Measurements from ENCODE around the gene CIT. TPM values are rescaled to one million over a fixed set of nuclear protein-coding genes. Genes with fewer than 3 reads are reported as not detected.

The CIT gene
- total and polyA plus RNA-seq, 7 donors, result 1.2 to 9.2 (median 5.4) TPM

DNA sequence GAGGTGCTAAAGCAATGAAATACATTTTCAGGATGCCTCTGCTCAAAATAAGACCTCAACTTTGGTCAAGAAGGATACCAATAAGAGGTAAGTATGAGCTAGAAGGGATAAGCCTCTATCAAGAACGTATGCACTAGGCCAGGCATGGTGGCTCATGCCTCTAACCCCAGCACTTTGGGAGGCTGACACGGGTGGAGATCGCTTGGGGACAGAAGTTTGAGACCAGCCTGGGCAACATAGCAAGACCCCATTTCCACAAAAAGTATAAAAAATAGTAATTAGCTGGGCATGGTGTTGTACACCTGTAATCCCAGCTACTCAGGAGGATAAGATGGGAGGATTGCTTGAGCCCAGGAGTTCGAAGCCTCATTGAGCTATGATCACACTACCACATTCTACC, 114.5 kb downstream of the CIT start:
- TF ChIP-seq POLR2AphosphoS5 (IDR thresholded peaks at IDR 0.05) (no peak), POLR2A (IDR thresholded peaks at IDR 0.05) (no peak), EP300 (IDR thresholded peaks at IDR 0.05) (no peak)
- TF ChIP-seq, protein P1, sequence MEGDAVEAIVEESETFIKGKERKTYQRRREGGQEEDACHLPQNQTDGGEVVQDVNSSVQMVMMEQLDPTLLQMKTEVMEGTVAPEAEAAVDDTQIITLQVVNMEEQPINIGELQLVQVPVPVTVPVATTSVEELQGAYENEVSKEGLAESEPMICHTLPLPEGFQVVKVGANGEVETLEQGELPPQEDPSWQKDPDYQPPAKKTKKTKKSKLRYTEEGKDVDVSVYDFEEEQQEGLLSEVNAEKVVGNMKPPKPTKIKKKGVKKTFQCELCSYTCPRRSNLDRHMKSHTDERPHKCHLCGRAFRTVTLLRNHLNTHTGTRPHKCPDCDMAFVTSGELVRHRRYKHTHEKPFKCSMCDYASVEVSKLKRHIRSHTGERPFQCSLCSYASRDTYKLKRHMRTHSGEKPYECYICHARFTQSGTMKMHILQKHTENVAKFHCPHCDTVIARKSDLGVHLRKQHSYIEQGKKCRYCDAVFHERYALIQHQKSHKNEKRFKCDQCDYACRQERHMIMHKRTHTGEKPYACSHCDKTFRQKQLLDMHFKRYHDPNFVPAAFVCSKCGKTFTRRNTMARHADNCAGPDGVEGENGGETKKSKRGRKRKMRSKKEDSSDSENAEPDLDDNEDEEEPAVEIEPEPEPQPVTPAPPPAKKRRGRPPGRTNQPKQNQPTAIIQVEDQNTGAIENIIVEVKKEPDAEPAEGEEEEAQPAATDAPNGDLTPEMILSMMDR (IDR thresholded peaks at IDR 0.05), result no peak
- Histone ChIP-seq H3K4me3 (no peak overlapping the region), H3K27ac (no peak overlapping the region), H3K27me3 (no peaks in the 10 kb centered on the region), H3K36me3 (no peaks in the 10 kb centered on the region), H3K9me3 (no peaks in the 10 kb centered on the region), H3K4me1 (no peaks in the 10 kb centered on the region)
- no peak for DNase-seq
- intact Hi-C loops (cut with DNase I), result no loop called here
- 96 to 98% methylated on average over 4 of the region's 4 CpGs for WGBS, 2 donors

DNA sequence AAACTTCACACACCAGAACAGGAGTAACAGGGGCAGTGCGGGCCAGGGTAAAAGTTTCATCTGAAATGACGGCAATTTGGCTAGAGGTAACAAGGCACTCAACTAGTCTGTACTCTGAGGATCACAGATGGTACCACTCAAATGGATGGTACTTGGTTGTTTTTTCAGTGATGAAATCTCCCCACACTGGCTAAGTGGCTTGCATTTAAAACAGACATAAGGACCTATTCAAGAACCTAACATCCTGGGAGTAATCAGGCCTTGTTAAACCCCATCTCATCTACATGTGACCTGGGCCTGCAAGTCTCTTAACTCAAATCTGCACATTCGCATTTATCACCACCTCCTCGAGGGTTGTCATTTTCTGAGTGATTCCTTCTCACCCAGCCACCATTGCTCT, 118.4 kb downstream of the CIT start:
- Histone ChIP-seq H3K9me3 (no peaks in the 10 kb centered on the region), H3K27me3 (no peaks in the 10 kb centered on the region), H3K27ac (no peak overlapping the region), H3K4me3 (no peak overlapping the region), H3K36me3 (no peaks in the 10 kb centered on the region), H3K4me1 (no peaks in the 10 kb centered on the region)
- TF ChIP-seq EP300 (IDR thresholded peaks at IDR 0.05) (no peak), POLR2A (IDR thresholded peaks at IDR 0.05) (no peak), POLR2AphosphoS5 (IDR thresholded peaks at IDR 0.05) (no peak)
- TF ChIP-seq, protein P1 (IDR thresholded peaks at IDR 0.05), result no peak
- DNase-seq, result no peak
- WGBS, 2 donors, result 97 to 98% methylated on average over 4 of the region's 4 CpGs
- intact Hi-C loops (cut with DNase I), result no loop called here

DNA sequence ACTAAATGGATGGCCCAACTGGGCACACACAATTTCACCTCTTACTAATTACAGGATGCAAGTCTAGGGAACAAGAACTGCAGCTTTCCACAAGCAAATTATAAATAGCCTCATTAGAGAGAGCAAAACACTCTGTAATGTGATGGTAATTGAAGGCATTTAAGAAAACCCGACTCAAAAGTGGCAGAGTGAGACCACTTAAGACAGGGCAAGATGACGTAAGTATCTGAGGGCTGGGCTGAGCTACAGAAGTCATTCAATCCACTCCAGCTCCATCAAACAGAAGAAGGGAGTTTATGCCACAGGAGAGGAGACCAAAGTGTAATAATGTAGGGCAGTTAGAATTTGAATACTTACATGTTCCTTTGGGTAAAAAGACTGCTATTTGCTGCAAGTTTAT, 118.9 kb downstream of the CIT start:
- no peaks in the 10 kb centered on the region for H3K36me3 ChIP-seq
- no peak overlapping the region for H3K4me3 ChIP-seq
- no peak for DNase-seq
- H3K27me3 ChIP-seq, result no peaks in the 10 kb centered on the region
- no peak overlapping the region for H3K27ac ChIP-seq
- intact Hi-C loops (cut with DNase I), result no loop called here
- H3K9me3 ChIP-seq, result no peaks in the 10 kb centered on the region
- WGBS, 2 donors, result 94 to 98% methylated on average over 2 of the region's 2 CpGs
- no peaks in the 10 kb centered on the region for H3K4me1 ChIP-seq
- TF ChIP-seq, protein P1 (IDR thresholded peaks at IDR 0.05), result no peak
- TF ChIP-seq POLR2A (IDR thresholded peaks at IDR 0.05) (no peak), POLR2AphosphoS5 (IDR thresholded peaks at IDR 0.05) (no peak), EP300 (IDR thresholded peaks at IDR 0.05) (no peak)

DNA sequence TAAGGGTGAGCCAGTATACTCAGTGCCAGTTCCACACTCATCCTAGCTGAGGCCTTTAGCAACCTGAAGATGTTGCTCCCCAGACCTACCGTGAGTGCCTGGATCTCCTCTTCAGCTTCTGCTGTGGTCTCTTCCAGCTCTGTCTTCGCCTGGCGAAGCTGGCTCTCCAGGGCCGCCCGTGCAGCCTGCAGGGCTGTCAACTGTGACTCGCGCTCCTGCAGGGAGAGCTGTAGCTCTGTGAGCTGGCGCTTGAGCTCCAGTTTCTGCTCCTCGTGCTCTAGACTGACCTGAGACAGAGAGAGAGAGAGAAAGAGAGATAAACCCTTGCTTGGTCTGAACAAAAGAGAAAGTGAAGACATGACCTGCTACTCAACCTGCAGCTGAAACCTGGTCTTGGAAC, 125.2 kb downstream of the CIT start:
- intact Hi-C loops (cut with DNase I), result no loop called here
- H3K4me1 ChIP-seq, result no peaks in the 10 kb centered on the region
- H3K27me3 ChIP-seq, result no peaks in the 10 kb centered on the region
- no peak for DNase-seq
- no peaks in the 10 kb centered on the region for H3K36me3 ChIP-seq
- no peaks in the 10 kb centered on the region for H3K9me3 ChIP-seq
- no peak overlapping the region for H3K27ac ChIP-seq
- H3K4me3 ChIP-seq, result no peak overlapping the region
- 97 to 98% methylated on average over 9 of the region's 9 CpGs for WGBS, 2 donors
- no peak for TF ChIP-seq POLR2AphosphoS5 (IDR thresholded peaks at IDR 0.05)
- no peak for TF ChIP-seq POLR2A (IDR thresholded peaks at IDR 0.05)
- TF ChIP-seq, protein P1 (IDR thresholded peaks at IDR 0.05), result no peak
- TF ChIP-seq EP300 (IDR thresholded peaks at IDR 0.05), result no peak

DNA sequence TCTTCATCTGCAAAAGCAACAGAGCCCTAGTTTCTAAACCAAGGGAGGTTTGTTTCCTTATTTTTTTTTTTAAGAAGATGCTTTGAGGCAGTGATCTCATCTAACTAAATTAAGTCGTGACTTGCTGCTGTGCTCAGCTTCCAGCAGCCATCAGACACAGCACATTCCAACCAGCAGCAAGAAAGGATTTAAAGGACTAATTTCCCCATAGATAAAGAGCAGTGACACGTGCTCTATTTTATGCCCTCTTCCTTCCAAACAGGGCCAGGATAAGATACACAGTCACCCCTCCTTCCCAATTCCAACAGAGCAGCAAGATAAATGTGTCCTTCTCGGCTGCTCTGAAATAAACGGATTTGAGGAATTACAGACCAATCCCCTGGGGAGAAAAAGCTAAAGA, 127.5 kb downstream of the CIT start:
- WGBS, 2 donors, result 75 to 87% methylated on average over 4 of the region's 4 CpGs
- DNase-seq, result no peak
- no peak overlapping the region for H3K27ac ChIP-seq
- intact Hi-C loops (cut with DNase I), result no loop called here
- no peaks in the 10 kb centered on the region for H3K27me3 ChIP-seq
- H3K4me1 ChIP-seq, result no peaks in the 10 kb centered on the region
- H3K9me3 ChIP-seq, result peaks cover 0 to 3% (median 0%) of the 10 kb centered on the region in 4 donors
- TF ChIP-seq EP300 (IDR thresholded peaks at IDR 0.05) (no peak), POLR2A (IDR thresholded peaks at IDR 0.05) (no peak), POLR2AphosphoS5 (IDR thresholded peaks at IDR 0.05) (no peak)
- TF ChIP-seq, protein P1 (IDR thresholded peaks at IDR 0.05), result no peak
- no peak overlapping the region for H3K4me3 ChIP-seq
- no peaks in the 10 kb centered on the region for H3K36me3 ChIP-seq

All from sigmoid colon (tissue), 7 donors.